Hepatocyte (in vitro differentiated cells): ENCODE data around the gene COG4. TPM values are rescaled to one million over a fixed set of nuclear protein-coding genes. Genes with fewer than 3 reads are reported as not detected.
"Not testable (repeated sequence)": the region's sequence is repeated elsewhere in the genome, so short reads cannot be mapped to it uniquely, and the experiment has no call there.

Experiments used
- DNase-seq: peaks from one replicate; pipeline ENCODE4 v3.0.0-alpha.2; 2016; ENCODE audit warnings: low spot score
- H2AFZ ChIP-seq: fragments of 200-600 bp; sonication (generic); 2 replicates; pipeline ENCODE4 v1.6.0; 2016; ENCODE audit warnings: antibody characterized with exemption, mild to moderate bottlenecking
- H3K27ac ChIP-seq: fragments of 200-600 bp; sonication (generic); 2 replicates; pipeline ENCODE4 v1.5.1; 2016; ENCODE audit warnings: mild to moderate bottlenecking
- H3K27me3 ChIP-seq: fragments of 200-600 bp; sonication (generic); 2 replicates; pipeline ENCODE4 v1.6.1; 2016
- H3K36me3 ChIP-seq: fragments of 200-600 bp; sonication (generic); replicated peaks from 2 replicates; pipeline ENCODE4 v1.5.1; 2016; ENCODE audit warnings: low read depth; ENCODE audit not compliant: insufficient read depth
- H3K4me1 ChIP-seq: fragments of 200-600 bp; sonication (generic); 2 replicates; pipeline ENCODE4 v1.5.1; 2016; ENCODE audit warnings: mild to moderate bottlenecking, moderate library complexity; ENCODE audit not compliant: insufficient read depth
- H3K4me2 ChIP-seq: fragments of 200-600 bp; sonication (generic); 2 replicates; pipeline ENCODE4 v1.6.0; 2016
- H3K4me3 ChIP-seq: fragments of 200-600 bp; sonication (generic); 2 replicates; pipeline ENCODE4 v1.5.1; 2016; ENCODE audit warnings: mild to moderate bottlenecking
- H3K79me2 ChIP-seq: fragments of 200-600 bp; sonication (generic); 2 replicates; pipeline ENCODE4 v1.6.0; 2017; ENCODE audit warnings: mild to moderate bottlenecking
- H3K9me2 ChIP-seq: fragments of 200-600 bp; sonication (generic); replicated peaks from 2 replicates; pipeline ENCODE4 v1.6.0; 2017; ENCODE audit warnings: mild to moderate bottlenecking; ENCODE audit not compliant: insufficient read depth
- H3K9me3 ChIP-seq: fragments of 200-600 bp; sonication (generic); 2 replicates; pipeline ENCODE4 v1.5.1; 2016; ENCODE audit warnings: low read depth, mild to moderate bottlenecking
- H4K20me1 ChIP-seq: fragments of 200-600 bp; sonication (generic); 2 replicates; pipeline ENCODE4 v1.6.0; 2016; ENCODE audit warnings: mild to moderate bottlenecking; ENCODE audit not compliant: insufficient read depth, poor library complexity, severe bottlenecking
- CTCF ChIP-seq: fragments of 200-600 bp; sonication (generic); IDR thresholded peaks from 2 replicates; pipeline ENCODE4 v1.5.1; 2016; ENCODE audit warnings: antibody characterized with exemption, mild to moderate bottlenecking; ENCODE audit not compliant: poor library complexity
- EZH2 ChIP-seq: fragments of 200-600 bp; sonication (generic); IDR thresholded peaks from 2 replicates; pipeline ENCODE4 v1.6.1; 2016; ENCODE audit warnings: antibody characterized with exemption, mild to moderate bottlenecking, borderline replicate concordance
- EZH2phosphoT487 ChIP-seq: fragments of 200-600 bp; sonication (generic); IDR thresholded peaks from one replicate; pipeline ENCODE4 v1.6.1; 2018; ENCODE audit warnings: antibody characterized with exemption, mild to moderate bottlenecking, low read depth, moderate library complexity; ENCODE audit not compliant: unreplicated experiment, severe bottlenecking
- WGBS: methylation state at CpG from one replicate; pipeline ENCODE4 v1.1.6; 2016; ENCODE audit warnings: low lambda C conversion rate; ENCODE audit errors: missing lambda C conversion rate; 5-methylcytosine and 5-hydroxymethylcytosine counted together
- polyA plus RNA-seq: library from polyadenylated mRNA; unstranded; fragments of >200 nt; fragmentation: Nextera tagmentation; extraction: Ambion mirVana; gene quantifications from 2 replicates; pipeline ENCODE4 v1.2.1, GENCODE V29; 2016
- total RNA-seq: library from RNA; depleted of rRNA; stranded (reverse); fragments of >200 nt; gene quantifications from 2 replicates; pipeline ENCODE4 v1.2.3, GENCODE V29; 2014

COG4 gene
- total and polyA plus RNA-seq, 2 experiments from 2014 or later: 45.9 to 48.9 TPM

GRCh38 chr16:70453892-70454221 lies 69.5 kb downstream of the COG4 start:
- Histone ChIP-seq H2AFZ (peak overlapping the region; percentile 96), H3K4me3 (peak overlapping the region; percentile 91), H3K36me3 (no peaks in the 10 kb centered on the region), H3K9me3 (no peaks in the 10 kb centered on the region), H3K79me2 (peaks cover 8% of the 10 kb centered on the region), H3K4me1 (peaks cover 5% of the 10 kb centered on the region), H3K27ac (peak overlapping the region; percentile 100), H3K9me2 (no peaks in the 10 kb centered on the region), H3K27me3 (no peaks in the 10 kb centered on the region), H3K4me2 (peak overlapping the region; percentile 82), H4K20me1 (no peaks in the 10 kb centered on the region)
- under 1% methylated on average over 8 of the region's 8 CpGs for WGBS
- peak; percentile 53 for DNase-seq
- TF ChIP-seq EZH2phosphoT487 (no peak), CTCF (no peak), EZH2 (no peak)

GRCh38 chr16:70453117-70453891 lies 70.0 kb downstream of the COG4 start:
- WGBS: 89% methylated on average over 8 of the region's 11 CpGs
- peak overlapping the region; percentile 96 for H2AFZ ChIP-seq
- H3K27ac ChIP-seq: peak overlapping the region; percentile 100

GRCh38 chr16:70451004-70451340 lies 72.4 kb downstream of the COG4 start:
- WGBS: 96% methylated on average over 20 of the region's 25 CpGs
- not testable (repeated sequence) for H3K36me3 ChIP-seq, DNase-seq, H3K9me2 ChIP-seq, H4K20me1 ChIP-seq, H3K4me2 ChIP-seq, H3K4me1 ChIP-seq, H3K4me3 ChIP-seq, H2AFZ ChIP-seq, H3K9me3 ChIP-seq, H3K79me2 ChIP-seq, H3K27ac ChIP-seq, H3K27me3 ChIP-seq

More at GRCh38 chr16:70453117-70453891, 70.0 kb downstream of the COG4 start:
- Histone ChIP-seq H3K27me3 (no peaks in the 10 kb centered on the region), H3K9me2 (no peaks in the 10 kb centered on the region), H4K20me1 (no peaks in the 10 kb centered on the region), H3K4me2 (peak overlapping the region; percentile 82), H3K4me3 (peak overlapping the region; percentile 91), H3K4me1 (peaks cover 5% of the 10 kb centered on the region), H3K9me3 (no peaks in the 10 kb centered on the region), H3K36me3 (no peaks in the 10 kb centered on the region), H3K79me2 (peaks cover 8% of the 10 kb centered on the region)
- no peak for DNase-seq
- TF ChIP-seq EZH2phosphoT487 (no peak), CTCF (no peak), EZH2 (no peak)

GRCh38 chr16:70450142-70451003 lies 73.0 kb downstream of the COG4 start:
- WGBS: 90% methylated on average over 24 of the region's 37 CpGs
- H3K4me3 ChIP-seq: not testable (repeated sequence)

More at GRCh38 chr16:70450142-70451003, 73.0 kb downstream of the COG4 start:
- not testable (repeated sequence) for H2AFZ ChIP-seq, H3K4me2 ChIP-seq, DNase-seq, H4K20me1 ChIP-seq, H3K4me1 ChIP-seq, H3K27me3 ChIP-seq, H3K79me2 ChIP-seq, H3K9me2 ChIP-seq, H3K27ac ChIP-seq, H3K36me3 ChIP-seq, H3K9me3 ChIP-seq
